ENCODE results near the gene ERGIC1.

The ERGIC1 gene

DNA sequence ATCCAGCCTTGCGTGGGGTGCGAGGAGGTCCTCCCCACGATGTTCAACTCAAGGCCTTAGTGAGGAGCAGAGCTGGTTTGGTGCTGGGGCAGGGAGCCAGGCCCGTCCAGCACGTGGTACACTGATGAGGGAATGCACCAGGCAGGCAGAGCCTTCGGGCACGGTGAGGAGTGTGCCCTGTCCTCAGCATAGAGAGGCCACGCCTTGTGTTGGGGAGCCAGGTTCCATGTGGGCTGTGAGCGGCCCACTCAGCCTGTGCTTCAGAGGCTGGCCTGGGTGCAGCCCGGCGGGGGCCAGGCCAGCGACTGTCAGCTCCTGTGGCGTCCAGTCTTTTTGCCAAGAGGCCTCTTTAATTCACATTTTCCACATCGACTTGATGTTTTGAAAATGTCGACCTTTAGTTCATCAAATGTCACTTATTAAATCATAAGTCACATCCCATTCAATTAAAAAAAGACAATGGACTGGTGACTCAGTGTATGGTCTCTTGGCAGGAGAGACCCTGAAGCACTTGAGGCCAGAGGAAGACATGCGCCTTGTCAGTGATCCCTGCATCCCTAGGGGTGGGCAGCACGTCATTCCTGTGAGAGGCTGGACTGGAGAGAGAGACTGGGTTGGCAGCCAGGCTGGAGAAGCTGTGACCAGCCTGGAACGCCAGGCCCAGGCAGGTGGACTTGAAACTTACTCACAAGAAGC lies 21.7 kb downstream of the ERGIC1 start:
- no peak for TF ChIP-seq CTCF (conservative IDR thresholded peaks at IDR 0.05; ENCODE audit: low read depth, low read length)
- DNase-seq (ENCODE audit: low read depth) = no peak
- no peak overlapping the region for H3K4me3 ChIP-seq (ENCODE audit: low read depth, low read length)

DNA sequence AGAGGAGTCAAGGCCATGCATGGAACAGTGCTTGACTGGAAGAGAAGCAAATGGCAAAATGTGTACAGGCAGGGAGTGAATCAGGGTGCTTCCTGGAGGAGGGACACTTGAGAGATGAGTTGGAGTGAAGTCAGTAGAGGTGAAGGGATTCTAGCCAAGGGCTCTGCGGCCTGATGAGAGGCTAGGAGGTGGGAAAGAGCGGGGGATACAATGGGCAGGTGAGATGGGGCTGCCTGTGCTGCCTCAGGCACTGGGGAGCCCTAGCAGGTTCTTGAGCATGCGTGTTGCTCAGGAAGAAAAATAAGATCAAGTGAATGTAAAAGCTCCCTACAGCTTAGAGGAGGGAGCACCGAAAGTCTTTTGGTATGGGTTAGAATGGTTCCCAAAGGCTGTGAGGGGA lies 22.3 kb downstream of the ERGIC1 start:
- no peak for DNase-seq (ENCODE audit: low read depth)
- no peak overlapping the region for H3K4me3 ChIP-seq (ENCODE audit: low read depth, low read length)
- TF ChIP-seq CTCF (conservative IDR thresholded peaks at IDR 0.05; ENCODE audit: low read depth, low read length) = no peak

DNA sequence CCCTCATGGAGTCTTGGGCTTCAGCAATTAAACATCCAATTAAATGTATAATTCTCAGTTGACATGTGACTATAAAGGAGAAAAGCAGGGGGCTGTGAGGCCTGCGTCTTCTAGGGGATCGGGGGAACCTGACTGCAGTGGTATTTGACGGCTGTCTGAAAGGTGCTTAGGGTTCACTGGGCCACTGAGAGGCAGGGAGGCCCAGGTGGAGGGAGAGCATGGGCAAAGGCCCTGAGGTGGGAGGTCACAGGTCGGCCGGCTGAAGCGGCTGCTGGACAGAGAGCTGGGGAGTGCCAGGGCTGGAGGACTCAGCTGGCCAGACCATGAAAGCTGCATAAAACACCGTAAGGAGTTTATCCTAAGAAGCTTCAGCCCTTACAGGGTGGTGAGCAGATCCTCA lies 23.9 kb downstream of the ERGIC1 start:
- H3K4me3 ChIP-seq (ENCODE audit: low read depth, low read length) = no peak overlapping the region
- no peak for DNase-seq (ENCODE audit: low read depth)

GRCh38 chr5:172858511-172858989 lies 24.5 kb downstream of the ERGIC1 start:
- no peak for DNase-seq (ENCODE audit: low read depth)
- TF ChIP-seq CTCF (conservative IDR thresholded peaks at IDR 0.05; ENCODE audit: low read depth, low read length) = no peak
- no peak overlapping the region for H3K4me3 ChIP-seq (ENCODE audit: low read depth, low read length)

More for the DNA sequence above, 23.9 kb downstream of the ERGIC1 start:
- TF ChIP-seq CTCF (conservative IDR thresholded peaks at IDR 0.05; ENCODE audit: low read depth, low read length) = no peak

DNA sequence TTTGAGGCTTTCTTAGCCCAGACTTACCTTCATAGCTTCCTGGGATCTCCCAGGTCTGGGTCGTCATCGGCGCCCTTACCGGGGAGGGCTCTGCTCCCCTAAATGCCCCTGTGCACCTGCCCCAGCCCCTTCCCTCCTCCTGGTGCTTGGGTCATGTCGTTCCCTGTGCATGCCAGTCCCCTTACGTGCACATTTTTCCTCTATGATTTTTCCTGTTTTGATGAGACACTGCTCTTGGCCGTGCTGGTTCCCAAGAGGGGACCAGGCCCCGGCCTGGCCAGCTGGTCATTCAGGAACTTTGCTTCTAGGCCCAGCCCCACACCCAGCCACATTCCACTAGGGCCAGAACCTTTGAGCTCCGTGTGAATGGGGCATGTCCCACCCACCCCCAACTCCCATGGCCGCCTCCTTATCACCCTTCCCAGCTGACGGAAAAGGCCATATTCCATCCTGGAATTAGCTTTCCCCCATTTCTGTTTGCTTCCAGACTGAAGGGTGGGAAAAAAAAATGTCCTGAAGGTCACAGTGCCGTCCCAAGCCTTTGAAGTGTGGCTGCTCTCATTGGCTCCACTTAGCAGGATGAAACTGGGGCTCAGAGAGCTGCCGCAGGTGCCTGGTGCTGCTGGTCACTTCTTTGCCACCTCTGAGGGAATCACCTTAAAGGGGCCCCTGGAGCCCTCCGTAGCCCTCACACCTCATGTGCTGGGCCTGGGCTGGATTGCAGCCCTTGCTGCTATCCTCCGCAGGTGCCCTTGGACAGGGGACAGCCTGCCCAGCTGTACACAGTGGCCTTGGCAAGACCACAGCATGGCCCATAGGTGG lies 25.1 kb downstream of the ERGIC1 start:
- no peak overlapping the region for H3K4me3 ChIP-seq (ENCODE audit: low read depth, low read length)
- TF ChIP-seq CTCF (conservative IDR thresholded peaks at IDR 0.05; ENCODE audit: low read depth, low read length) = no peak
- DNase-seq (ENCODE audit: low read depth) = peak; percentile 64

DNA sequence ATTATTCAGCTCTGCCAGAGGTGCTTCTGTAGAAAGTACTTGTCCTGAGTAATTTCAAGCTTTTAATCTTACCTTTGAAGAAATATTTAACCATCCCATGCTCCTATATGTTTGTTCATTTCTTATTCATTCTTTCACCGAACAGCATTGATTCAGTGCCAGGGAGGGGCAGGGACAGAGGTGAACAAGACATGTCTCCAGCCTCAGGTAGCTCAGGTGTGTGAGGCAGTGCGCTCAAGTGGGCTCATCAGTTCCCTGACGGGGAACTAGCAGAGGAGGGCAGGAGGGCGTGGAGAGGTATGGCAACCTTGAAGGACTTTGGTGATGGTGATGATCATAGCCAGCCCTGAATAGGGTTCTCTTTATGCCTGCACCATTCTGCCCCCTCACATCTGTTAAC lies 25.9 kb downstream of the ERGIC1 start:
- no peak for DNase-seq (ENCODE audit: low read depth)
- no peak overlapping the region for H3K4me3 ChIP-seq (ENCODE audit: low read depth, low read length)
- TF ChIP-seq CTCF (conservative IDR thresholded peaks at IDR 0.05; ENCODE audit: low read depth, low read length) = no peak

Data from choroid plexus epithelial cell (primary cell).